Stimulated activated naive B cell treated with anti-CD40 and anti-IgM and Interleukin-4, amounts not matched to agents 10 μg/mL and 1 μg/mL and 100 μg/mL, for 72 hours (primary cell): ENCODE data around the gene BUB1B.
"Not testable (repeated sequence)": the region's sequence is repeated elsewhere in the genome, so short reads cannot be mapped to it uniquely, and the experiment has no call there.

Experiments
- ATAC-seq, 2 donors: fragments of 150-1000 bp; cut with Tn5 transposase; replicated peaks; 2 replicates each; pipeline ENCODE4 v1.10.0; 2021; ENCODE audit warnings: moderate library complexity in 1 of 2
- DNase-seq: peaks from one replicate; pipeline ENCODE4 v3.0.0; 2021
- H3K27ac Mint-ChIP-seq: one replicate; pipeline ENCODE4 v1.8.0; 2022; ENCODE audit warnings: mild to moderate bottlenecking, mixed read lengths
- H3K27me3 Mint-ChIP-seq, 2 donors: one replicate each; pipeline ENCODE4 v1.8.0; 2022; ENCODE audit warnings: mixed read lengths in 2 of 2
- H3K36me3 Mint-ChIP-seq, 2 donors: one replicate each; pipeline ENCODE4 v1.8.0; 2022; ENCODE audit warnings: mixed read lengths in 2 of 2, mild to moderate bottlenecking in 1 of 2
- H3K4me1 Mint-ChIP-seq, 2 donors: one replicate each; pipeline ENCODE4 v1.8.0; 2022; ENCODE audit warnings: mixed read lengths in 2 of 2, mild to moderate bottlenecking in 1 of 2
- H3K4me3 Mint-ChIP-seq, 2 donors: one replicate each; pipeline ENCODE4 v1.8.0; 2022; ENCODE audit warnings: mild to moderate bottlenecking in 2 of 2, mixed read lengths in 2 of 2, moderate library complexity in 1 of 2
- H3K9me3 Mint-ChIP-seq, 2 donors: one replicate each; pipeline ENCODE4 v1.8.0; 2022; ENCODE audit warnings: mixed read lengths in 2 of 2, mild to moderate bottlenecking in 1 of 2

The BUB1B gene

GRCh38 chr15:40128766-40129660 is 31.9 kb upstream of the BUB1B start:
- H3K27me3 Mint-ChIP-seq = peaks cover 0 to 11% of the 10 kb centered on the region in 2 donors
- ATAC-seq = peak; percentile 52 to 53
- no peaks in the 10 kb centered on the region for H3K4me1 Mint-ChIP-seq
- no peaks in the 10 kb centered on the region for H3K9me3 Mint-ChIP-seq
- H3K36me3 Mint-ChIP-seq = no peaks in the 10 kb centered on the region
- no peak overlapping the region for H3K27ac Mint-ChIP-seq
- DNase-seq = no peak
- no peak overlapping the region for H3K4me3 Mint-ChIP-seq

GRCh38 chr15:40130118-40130517 is 30.8 kb upstream of the BUB1B start:
- DNase-seq (no peak), ATAC-seq (no peak)
- H3K36me3 Mint-ChIP-seq = no peaks in the 10 kb centered on the region
- no peak overlapping the region for H3K4me3 Mint-ChIP-seq
- no peaks in the 10 kb centered on the region for H3K9me3 Mint-ChIP-seq
- no peaks in the 10 kb centered on the region for H3K4me1 Mint-ChIP-seq
- H3K27me3 Mint-ChIP-seq = peaks cover 0 to 11% of the 10 kb centered on the region in 2 donors
- H3K27ac Mint-ChIP-seq = no peak overlapping the region

GRCh38 chr15:40130799-40131502 is 29.9 kb upstream of the BUB1B start:
- Mint-ChIP-seq H3K9me3 (no peaks in the 10 kb centered on the region), H3K27ac (no peak overlapping the region), H3K4me1 (no peaks in the 10 kb centered on the region), H3K36me3 (no peaks in the 10 kb centered on the region), H3K4me3 (no peak overlapping the region), H3K27me3 (peaks cover 0 to 11% of the 10 kb centered on the region in 2 donors)
- DNase-seq = no peak
- ATAC-seq = peak in 1 of 2 donors; percentile 36

- Mint-ChIP-seq H3K4me1 (no peaks in the 10 kb centered on the region), H3K4me3 (no peak overlapping the region), H3K27me3 (peaks cover 0 to 11% of the 10 kb centered on the region in 2 donors), H3K36me3 (no peaks in the 10 kb centered on the region), H3K27ac (no peak overlapping the region), H3K9me3 (no peaks in the 10 kb centered on the region)
- DNase-seq (no peak), ATAC-seq (no peak)
These were observed 27.3 kb upstream of the BUB1B start for GRCh38 chr15:40133544-40133943.

GRCh38 chr15:40134885-40135284 is 26.0 kb upstream of the BUB1B start:
- Mint-ChIP-seq H3K36me3 (no peaks in the 10 kb centered on the region), H3K27me3 (peaks cover 0 to under 1% of the 10 kb centered on the region in 2 donors), H3K4me3 (no peak overlapping the region), H3K27ac (no peak overlapping the region), H3K4me1 (no peaks in the 10 kb centered on the region), H3K9me3 (no peaks in the 10 kb centered on the region)
- no peak for DNase-seq
- no peak for ATAC-seq

GRCh38 chr15:40135846-40136450 is 24.9 kb upstream of the BUB1B start:
- not testable (repeated sequence) for H3K4me1 Mint-ChIP-seq, ATAC-seq

GRCh38 chr15:40136470-40137302 is 24.2 kb upstream of the BUB1B start:
- H3K27ac Mint-ChIP-seq = no peak overlapping the region
- H3K4me3 Mint-ChIP-seq = no peak overlapping the region

More at GRCh38 chr15:40135846-40136450, 24.9 kb upstream of the BUB1B start:
- H3K36me3 Mint-ChIP-seq, DNase-seq, H3K4me3 Mint-ChIP-seq, H3K9me3 Mint-ChIP-seq, H3K27ac Mint-ChIP-seq, H3K27me3 Mint-ChIP-seq: not testable (repeated sequence)

GRCh38 chr15:40137303-40138200 is 23.3 kb upstream of the BUB1B start:
- Mint-ChIP-seq H3K27me3 (no peaks in the 10 kb centered on the region), H3K4me1 (no peaks in the 10 kb centered on the region), H3K9me3 (no peaks in the 10 kb centered on the region), H3K4me3 (no peak overlapping the region), H3K36me3 (no peaks in the 10 kb centered on the region), H3K27ac (no peak overlapping the region)
- DNase-seq = no peak
- ATAC-seq = no peak

More at GRCh38 chr15:40136470-40137302, 24.2 kb upstream of the BUB1B start:
- H3K4me1 Mint-ChIP-seq = no peaks in the 10 kb centered on the region
- no peak for DNase-seq
- ATAC-seq = no peak
- no peaks in the 10 kb centered on the region for H3K9me3 Mint-ChIP-seq
- no peaks in the 10 kb centered on the region for H3K27me3 Mint-ChIP-seq
- no peaks in the 10 kb centered on the region for H3K36me3 Mint-ChIP-seq

- ATAC-seq, H3K36me3 Mint-ChIP-seq, H3K9me3 Mint-ChIP-seq, H3K4me1 Mint-ChIP-seq, H3K27ac Mint-ChIP-seq, DNase-seq, H3K4me3 Mint-ChIP-seq, H3K27me3 Mint-ChIP-seq: not testable (repeated sequence)
These were observed 22.7 kb upstream of the BUB1B start for GRCh38 chr15:40138201-40138570.

GRCh38 chr15:40142428-40142827 is 18.4 kb upstream of the BUB1B start:
- Mint-ChIP-seq H3K9me3 (no peaks in the 10 kb centered on the region), H3K4me1 (no peaks in the 10 kb centered on the region), H3K27ac (no peak overlapping the region), H3K4me3 (no peak overlapping the region), H3K36me3 (no peaks in the 10 kb centered on the region), H3K27me3 (no peaks in the 10 kb centered on the region)
- DNase-seq (no peak), ATAC-seq (no peak)

GRCh38 chr15:40146037-40146436 is 14.8 kb upstream of the BUB1B start:
- DNase-seq (no peak), ATAC-seq (no peak)
- H3K9me3 Mint-ChIP-seq = no peaks in the 10 kb centered on the region
- no peaks in the 10 kb centered on the region for H3K36me3 Mint-ChIP-seq
- H3K4me3 Mint-ChIP-seq = no peak overlapping the region
- H3K27me3 Mint-ChIP-seq = no peaks in the 10 kb centered on the region
- no peaks in the 10 kb centered on the region for H3K4me1 Mint-ChIP-seq
- H3K27ac Mint-ChIP-seq = no peak overlapping the region

GRCh38 chr15:40149339-40149738 is 11.5 kb upstream of the BUB1B start:
- Mint-ChIP-seq H3K27ac (no peak overlapping the region), H3K9me3 (no peaks in the 10 kb centered on the region), H3K36me3 (no peaks in the 10 kb centered on the region), H3K27me3 (no peaks in the 10 kb centered on the region), H3K4me3 (no peak overlapping the region), H3K4me1 (no peaks in the 10 kb centered on the region)
- DNase-seq (no peak), ATAC-seq (no peak)

GRCh38 chr15:40150163-40150925 is 10.5 kb upstream of the BUB1B start:
- no peaks in the 10 kb centered on the region for H3K36me3 Mint-ChIP-seq
- no peaks in the 10 kb centered on the region for H3K9me3 Mint-ChIP-seq
- no peak for DNase-seq
- H3K27ac Mint-ChIP-seq = peak overlapping the region; percentile 52
- no peak for ATAC-seq
- H3K4me1 Mint-ChIP-seq = no peaks in the 10 kb centered on the region
- H3K4me3 Mint-ChIP-seq = no peak overlapping the region
- H3K27me3 Mint-ChIP-seq = no peaks in the 10 kb centered on the region
